ENCODE data around the gene KRT39. TPM values are rescaled to one million over a fixed set of nuclear protein-coding genes. Genes with fewer than 3 reads are reported as not detected.

The KRT39 gene
- total RNA-seq, 1 donor from 2014 or later: not detected

- H3K4me3 ChIP-seq (ENCODE audit: low read depth, low read length): no peak overlapping the region
- DNase-seq (ENCODE audit: low read depth): no peak
- no peak for TF ChIP-seq CTCF (conservative IDR thresholded peaks at IDR 0.05; ENCODE audit: low read depth, low read length)
Measured at GRCh38 chr17:40912486-40913210, 54.1 kb downstream of the KRT39 start.

- TF ChIP-seq CTCF (conservative IDR thresholded peaks at IDR 0.05; ENCODE audit: low read depth, low read length): no peak
- DNase-seq (ENCODE audit: low read depth): no peak
- H3K4me3 ChIP-seq (ENCODE audit: low read depth, low read length): no peak overlapping the region
Measured at GRCh38 chr17:40910441-40910841, 56.3 kb downstream of the KRT39 start.

GRCh38 chr17:40909755-40910154 is 57.0 kb downstream of the KRT39 start:
- no peak for DNase-seq (ENCODE audit: low read depth)

GRCh38 chr17:40909351-40909750 is 57.4 kb downstream of the KRT39 start:
- peak; percentile 70 for DNase-seq (ENCODE audit: low read depth)
- TF ChIP-seq CTCF (conservative IDR thresholded peaks at IDR 0.05; ENCODE audit: low read depth, low read length): peak; percentile 83
- no peak overlapping the region for H3K4me3 ChIP-seq (ENCODE audit: low read depth, low read length)

More at GRCh38 chr17:40909755-40910154, 57.0 kb downstream of the KRT39 start:
- no peak for TF ChIP-seq CTCF (conservative IDR thresholded peaks at IDR 0.05; ENCODE audit: low read depth, low read length)
- H3K4me3 ChIP-seq (ENCODE audit: low read depth, low read length): no peak overlapping the region

Other genes with a start within 250 kb of the KRT39 start
- 0.17 TPM in 1 of 2 replicates, not detected in the other for gene KRT25, start 211.6 kb downstream of the KRT39 start, total RNA-seq
- gene KRT26, start 194.7 kb downstream of the KRT39 start, total RNA-seq: not detected in 2 replicates
- gene KRT27, start 184.4 kb downstream of the KRT39 start, total RNA-seq: not detected in 2 replicates
- not detected in 2 replicates for gene KRT28, start 167.0 kb downstream of the KRT39 start, total RNA-seq
- gene KRT10, start 144.3 kb downstream of the KRT39 start, total RNA-seq: 10.8 and 22.6 TPM in 2 replicates
- not detected in 2 replicates for gene KRT12, start 99.7 kb downstream of the KRT39 start, total RNA-seq
- gene KRT20, start 81.7 kb downstream of the KRT39 start, total RNA-seq: not detected in 2 replicates
- gene KRT23, start 29.3 kb downstream of the KRT39 start, total RNA-seq: 13.4 and 17.1 TPM in 2 replicates
- gene KRT40, start 17.4 kb upstream of the KRT39 start, total RNA-seq: not detected in 2 replicates
- gene KRTAP3-3, start 27.2 kb upstream of the KRT39 start, total RNA-seq: not detected in 2 replicates
- gene KRTAP3-2, start 33.0 kb upstream of the KRT39 start, total RNA-seq: not detected in 2 replicates
- gene KRTAP3-1, start 42.2 kb upstream of the KRT39 start, total RNA-seq: not detected in 2 replicates
- gene KRTAP1-5, start 60.3 kb upstream of the KRT39 start, total RNA-seq: not detected in 2 replicates
- gene KRTAP1-4, start 63.2 kb upstream of the KRT39 start, total RNA-seq: not detected in 2 replicates
- gene KRTAP1-3, start 67.9 kb upstream of the KRT39 start, total RNA-seq: not detected in 2 replicates
- not detected in 2 replicates for gene KRTAP1-1, start 74.5 kb upstream of the KRT39 start, total RNA-seq
- not detected in 2 replicates for gene KRTAP2-1, start 80.4 kb upstream of the KRT39 start, total RNA-seq
- gene KRTAP2-2, start 88.3 kb upstream of the KRT39 start, total RNA-seq: not detected in 2 replicates
- gene KRTAP2-3, start 93.2 kb upstream of the KRT39 start, total RNA-seq: 11.6 and 26.7 TPM in 2 replicates
- gene KRTAP2-4, start 98.9 kb upstream of the KRT39 start, total RNA-seq: not detected in 2 replicates
- not detected in 2 replicates for gene KRTAP4-7, start 117.2 kb upstream of the KRT39 start, total RNA-seq
- not detected in 2 replicates for gene KRTAP4-8, start 131.2 kb upstream of the KRT39 start, total RNA-seq
- gene KRTAP4-16, start 135.3 kb upstream of the KRT39 start, total RNA-seq: not detected in 2 replicates
- gene KRTAP4-9, start 138.4 kb upstream of the KRT39 start, total RNA-seq: 0.58 TPM in 1 of 2 replicates, not detected in the other
- not detected in 2 replicates for gene KRTAP4-11, start 151.4 kb upstream of the KRT39 start, total RNA-seq
- not detected in 2 replicates for gene KRTAP4-12, start 157.2 kb upstream of the KRT39 start, total RNA-seq
- gene KRTAP4-6, start 173.6 kb upstream of the KRT39 start, total RNA-seq: not detected in 2 replicates
- not detected in 2 replicates for gene KRTAP4-5, start 182.9 kb upstream of the KRT39 start, total RNA-seq
- not detected in 2 replicates for gene KRTAP4-4, start 193.8 kb upstream of the KRT39 start, total RNA-seq
- gene KRTAP4-3, start 201.3 kb upstream of the KRT39 start, total RNA-seq: not detected in 2 replicates
- not detected in 2 replicates for gene KRTAP4-2, start 211.3 kb upstream of the KRT39 start, total RNA-seq
- gene KRTAP4-1, start 218.0 kb upstream of the KRT39 start, total RNA-seq: not detected in 2 replicates
- gene KRTAP9-1, start 222.9 kb upstream of the KRT39 start, total RNA-seq: not detected in 2 replicates

All from epithelial cell of proximal tubule (primary cell).